Epidermal melanocyte (primary cell): ENCODE results near the gene DIP2C.

Source experiments
- DNase-seq: peaks from one replicate; pipeline ENCODE4 v3.0.0; 2011; ENCODE audit warnings: low spot score; ENCODE audit not compliant: insufficient read length

DIP2C gene

GRCh38 chr10:248307-248706 is 441.2 kb downstream of the DIP2C start:
- DNase-seq: no peak

GRCh38 chr10:247480-247879 is 442.0 kb downstream of the DIP2C start:
- DNase-seq: no peak

GRCh38 chr10:246431-246830 is 443.0 kb downstream of the DIP2C start:
- no peak for DNase-seq

- no peak for DNase-seq
Observed at GRCh38 chr10:244227-244626, 445.2 kb downstream of the DIP2C start.

- no peak for DNase-seq
Observed at GRCh38 chr10:241966-242643, 447.4 kb downstream of the DIP2C start.

- DNase-seq: no peak
Observed at GRCh38 chr10:241451-241850, 448.0 kb downstream of the DIP2C start.

GRCh38 chr10:239109-239508 is 450.4 kb downstream of the DIP2C start:
- DNase-seq: no peak

GRCh38 chr10:235915-236314 is 453.6 kb downstream of the DIP2C start:
- DNase-seq: no peak

GRCh38 chr10:234708-235406 is 454.6 kb downstream of the DIP2C start:
- no peak for DNase-seq

- DNase-seq: no peak
Observed at GRCh38 chr10:232878-233277, 456.6 kb downstream of the DIP2C start.

GRCh38 chr10:232061-232460 is 457.4 kb downstream of the DIP2C start:
- no peak for DNase-seq

- no peak for DNase-seq
Observed at GRCh38 chr10:230758-231157, 458.7 kb downstream of the DIP2C start.

- no peak for DNase-seq
Observed at GRCh38 chr10:228366-228765, 461.1 kb downstream of the DIP2C start.

GRCh38 chr10:227014-227413 is 462.5 kb downstream of the DIP2C start:
- DNase-seq: no peak

GRCh38 chr10:226018-226417 is 463.4 kb downstream of the DIP2C start:
- no peak for DNase-seq

GRCh38 chr10:224571-224970 is 464.9 kb downstream of the DIP2C start:
- no peak for DNase-seq
